ENCODE measurements around the gene ARHGEF39.

- TF ChIP-seq CTCF (IDR thresholded peaks at IDR 0.05): no peak
- TF ChIP-seq ZFX (IDR thresholded peaks at IDR 0.05; ENCODE audit: borderline replicate concordance): no peak
Observed at GRCh38 chr9:35711501-35712428, 46.8 kb upstream of the ARHGEF39 start.

Data from 22Rv1 (cell line).